Esophagus muscularis mucosa (tissue), 4 donors: ENCODE data around the gene ANKRD60.

Experiments
- CTCF ChIP-seq, 3 experiments: fragments of 200-600 bp in 2 of 3; fragments of 450-650 bp in 1 of 3; sonication (generic) in 2 of 3; IDR thresholded peaks; one replicate each; pipeline ENCODE4 v1.5.1; 2017 to 2019; ENCODE audit warnings: antibody characterized with exemption in 3 of 3, mild to moderate bottlenecking in 2 of 3, moderate library complexity in 1 of 3
- EP300 ChIP-seq: sonication (generic); formaldehyde crosslinking; IDR thresholded peaks from one replicate; pipeline ENCODE4 v1.6.1; 2017; ENCODE audit warnings: antibody characterized with exemption
- POLR2AphosphoS5 ChIP-seq, 2 donors: sonication (generic); formaldehyde crosslinking; IDR thresholded peaks; one replicate each; pipeline ENCODE4 v1.6.1; 2017; ENCODE audit warnings: antibody characterized with exemption in 2 of 2

DNA sequence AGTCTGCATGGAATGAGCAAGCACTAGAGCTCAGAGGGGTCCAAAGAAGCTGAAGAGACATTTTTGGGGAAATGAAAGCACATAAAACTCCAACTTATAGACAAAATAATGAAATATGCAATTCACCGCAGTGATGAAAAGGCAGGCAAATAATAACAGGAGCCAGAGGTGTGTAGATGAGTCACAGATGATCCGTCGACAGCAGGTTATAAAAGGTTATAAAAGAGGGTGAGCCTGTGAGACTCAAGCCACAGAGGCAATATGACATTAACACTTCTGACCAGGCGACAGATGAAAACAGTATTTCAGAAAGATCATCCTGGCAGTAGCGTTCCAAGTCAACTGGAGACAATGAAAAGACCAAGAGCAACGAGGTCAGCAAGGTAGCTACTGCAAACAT, 35.8 kb upstream of the ANKRD60 start:
- TF ChIP-seq EP300 (no peak), CTCF (IDR thresholded peaks at IDR 0.05) (no peak), POLR2AphosphoS5 (IDR thresholded peaks at IDR 0.05) (no peak)
